Endothelial cell of coronary artery (primary cell): ENCODE results near the gene DPF3. TPM values are rescaled to one million over a fixed set of nuclear protein-coding genes. Genes with fewer than 3 reads are reported as not detected.

Experiments
- total RNA-seq: library from RNA; depleted of rRNA; stranded (reverse); fragments of >200 nt; gene quantifications from 2 replicates; pipeline ENCODE4 v1.2.3, GENCODE V29; 2014

The DPF3 gene
- 6.0 and 18.5 TPM in 2 replicates for total RNA-seq

GRCh38 chr14:72893636-72894322, at the start of gene DPF3:
Gene DPF3, minus strand, starts transcription at chr14:72894101. Its CDS starts 13 bp downstream, at chr14:72894088.

GRCh38 chr14:72926292-72927028, 32.6 kb upstream of the DPF3 start, which contains the start of gene DCAF4:
Gene DCAF4, plus strand, starts transcription at chr14:72926464. Its CDS starts 11,515 bp downstream, at chr14:72937979.

Other genes starting within 250 kb of the DPF3 start
- gene DCAF4, start 32.4 kb upstream of the DPF3 start, total RNA-seq = 4.3 and 7.9 TPM in 2 replicates
- gene ZFYVE1, start 133.0 kb upstream of the DPF3 start, total RNA-seq = 17.5 and 19.4 TPM in 2 replicates
- 28.2 and 33.3 TPM in 2 replicates for gene RBM25, start 164.4 kb upstream of the DPF3 start, total RNA-seq
- gene PSEN1, start 242.4 kb upstream of the DPF3 start, total RNA-seq = 40.8 and 48.0 TPM in 2 replicates